ENCODE results near the gene FUT2. TPM values are rescaled to one million over a fixed set of nuclear protein-coding genes. Genes with fewer than 3 reads are reported as not detected.

The FUT2 gene
- total and polyA plus RNA-seq, 2 of the 13 experiments (the other 11 are each of a cell fraction or from before 2014, with no cell fraction given) = 0.07 TPM; not detected in 1

DNA sequence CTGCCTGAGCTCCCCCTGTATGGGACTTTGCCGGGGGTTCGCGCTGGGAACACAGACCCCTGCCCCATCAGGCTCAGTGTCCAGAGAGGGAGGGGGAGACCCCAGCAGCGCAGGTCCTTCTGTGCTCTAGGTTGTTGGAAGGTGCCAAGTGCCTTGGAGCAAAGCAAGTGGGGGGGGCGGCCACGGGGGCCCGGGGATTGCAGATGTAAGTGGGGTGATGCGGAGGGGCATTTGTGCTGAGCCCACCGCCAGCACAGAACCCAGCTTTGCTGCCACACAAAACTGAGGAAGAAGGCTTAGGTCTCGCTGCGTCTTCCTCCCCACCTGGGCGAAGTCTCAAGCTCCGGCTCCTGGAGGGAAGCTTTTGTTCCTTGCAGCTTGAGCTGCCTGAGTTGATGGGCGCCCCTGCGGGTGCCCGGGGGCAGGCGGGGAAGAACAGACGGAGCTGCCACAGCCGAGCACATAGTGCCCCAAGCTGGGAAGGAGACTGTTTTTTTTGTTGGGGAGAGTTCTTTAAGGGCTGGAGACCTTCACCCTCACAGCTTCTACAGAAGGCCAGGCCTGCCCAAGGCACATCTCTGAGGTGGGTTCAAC is 21.5 kb upstream of the FUT2 start (continued):
- no peak for TF ChIP-seq MEF2D (CRISPR knock-in tag; IDR thresholded peaks at IDR 0.05)

DNA sequence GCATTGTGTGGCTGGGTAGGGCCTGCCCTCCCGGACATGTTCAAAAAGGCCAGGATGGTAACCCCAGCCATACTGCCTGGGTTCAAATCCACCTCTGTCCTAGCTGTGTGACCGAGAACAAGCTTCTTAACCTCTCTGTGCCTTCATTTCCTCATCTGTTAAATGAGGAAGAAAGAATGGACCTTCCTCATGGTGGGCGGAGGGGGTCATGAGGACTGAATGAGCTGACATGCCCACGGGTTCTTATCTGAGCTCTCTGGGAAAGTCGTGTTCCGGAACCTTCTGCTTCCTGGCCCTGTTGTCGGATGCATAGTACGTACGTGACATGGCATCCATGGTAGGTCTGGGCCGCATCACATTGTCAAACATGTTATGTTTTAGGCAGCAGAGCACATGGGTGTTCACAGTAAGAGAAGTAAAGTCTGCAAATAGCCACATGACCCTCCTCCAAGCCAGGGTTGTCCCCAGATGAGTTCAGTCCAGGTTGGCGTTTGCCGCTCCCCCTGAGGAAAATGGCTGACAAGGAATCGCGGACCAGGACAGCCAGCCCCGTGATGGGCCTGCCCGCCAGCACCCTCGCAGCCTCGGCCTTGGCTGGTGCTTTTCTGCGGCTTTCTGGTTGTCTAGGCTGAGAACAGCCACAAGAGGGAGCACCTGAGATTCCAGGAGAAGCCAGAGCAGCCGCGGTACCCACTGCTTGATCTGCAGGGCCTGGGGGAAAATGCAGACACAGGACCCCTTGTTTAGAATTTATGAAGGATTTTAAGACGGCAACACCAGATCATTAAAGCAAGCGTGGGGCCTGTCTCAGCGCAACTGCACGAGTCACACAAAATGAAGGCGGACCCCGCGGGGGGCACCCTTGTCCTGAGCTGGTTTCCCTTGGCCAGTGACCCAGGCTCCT is 20.6 kb upstream of the FUT2 start:
- BruUV-seq (replicated peaks) = no TSS peak
- TF ChIP-seq ZSCAN29 (CRISPR knock-in tag; conservative IDR thresholded peaks at IDR 0.05) (no peak), AGO1 (IDR thresholded peaks at IDR 0.05; ENCODE audit: low read depth, low read length, poor library complexity, severe bottlenecking) (no peak), ZNF337 (CRISPR knock-in tag; IDR thresholded peaks at IDR 0.05; ENCODE audit: borderline replicate concordance, low read depth) (no peak), PHB2 (IDR thresholded peaks at IDR 0.05; ENCODE audit: partially characterized antibody) (no peak), ZNF883 (CRISPR knock-in tag; IDR thresholded peaks at IDR 0.05; ENCODE audit: not compliant biosample characterization) (no peak), ZMAT3 (CRISPR knock-in tag; conservative IDR thresholded peaks at IDR 0.05) (no peak), SP140L (CRISPR knock-in tag; IDR thresholded peaks at IDR 0.05; ENCODE audit: borderline replicate concordance) (no peak), NFIB (CRISPR knock-in tag; IDR thresholded peaks at IDR 0.05; ENCODE audit: borderline replicate concordance) (no peak), ARID4A (CRISPR knock-in tag; IDR thresholded peaks at IDR 0.05; ENCODE audit: borderline replicate concordance) (no peak)
- TF ChIP-seq, protein P1, sequence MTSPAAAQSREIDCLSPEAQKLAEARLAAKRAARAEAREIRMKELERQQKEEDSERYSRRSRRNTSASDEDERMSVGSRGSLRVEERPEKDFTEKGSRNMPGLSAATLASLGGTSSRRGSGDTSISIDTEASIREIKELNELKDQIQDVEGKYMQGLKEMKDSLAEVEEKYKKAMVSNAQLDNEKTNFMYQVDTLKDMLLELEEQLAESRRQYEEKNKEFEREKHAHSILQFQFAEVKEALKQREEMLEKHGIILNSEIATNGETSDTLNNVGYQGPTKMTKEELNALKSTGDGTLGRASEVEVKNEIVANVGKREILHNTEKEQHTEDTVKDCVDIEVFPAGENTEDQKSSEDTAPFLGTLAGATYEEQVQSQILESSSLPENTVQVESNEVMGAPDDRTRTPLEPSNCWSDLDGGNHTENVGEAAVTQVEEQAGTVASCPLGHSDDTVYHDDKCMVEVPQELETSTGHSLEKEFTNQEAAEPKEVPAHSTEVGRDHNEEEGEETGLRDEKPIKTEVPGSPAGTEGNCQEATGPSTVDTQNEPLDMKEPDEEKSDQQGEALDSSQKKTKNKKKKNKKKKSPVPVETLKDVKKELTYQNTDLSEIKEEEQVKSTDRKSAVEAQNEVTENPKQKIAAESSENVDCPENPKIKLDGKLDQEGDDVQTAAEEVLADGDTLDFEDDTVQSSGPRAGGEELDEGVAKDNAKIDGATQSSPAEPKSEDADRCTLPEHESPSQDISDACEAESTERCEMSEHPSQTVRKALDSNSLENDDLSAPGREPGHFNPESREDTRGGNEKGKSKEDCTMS (CRISPR knock-in tag; conservative IDR thresholded peaks at IDR 0.05) = no peak

More for the DNA sequence above, 20.6 kb upstream of the FUT2 start:
- peak; percentile 75 for ATAC-seq
- FAIRE-seq = peak; percentile 63
- intact Hi-C loops (cut with micrococcal nuclease; ENCODE audit: unreplicated experiment) = loop anchor here (1.0 to 5.0 kb wide), 3 partner anchors 37 to 109 kb away; no protein-coding TSS in a partner anchor
- Histone ChIP-seq H3K4me1 (ENCODE audit: insufficient read depth, low read length) (peaks cover 25% of the 10 kb centered on the region), H3K4me3 (replicated peaks in 1 of 3; ENCODE audit: insufficient read depth in 1 of 3, low read depth in 2 of 3, low read length in 3 of 3) (no peak overlapping the region; a peak in 1 of 6 replicates), H3K36me3 (replicated peaks in 1 of 2; ENCODE audit: control insufficient read depth in 1 of 2, insufficient read depth in 2 of 2, low read length in 2 of 2) (no peaks in the 10 kb centered on the region), H3K27me3 (ENCODE audit: control insufficient read depth in 1 of 2, insufficient read depth in 2 of 2, low read length in 2 of 2) (peaks cover 4 to 22% of the 10 kb centered on the region in 2 experiments; a peak in 4 of 5 replicates), H3K27ac (ENCODE audit: extremely low read length, insufficient read depth, low read length) (no peak overlapping the region), H3K9ac (ENCODE audit: insufficient read depth, low read depth, low read length) (no peak overlapping the region), H3K9me3 (ENCODE audit: low read length) (no peaks in the 10 kb centered on the region), H2AFZ (ENCODE audit: low read length) (no peak overlapping the region), H4K20me1 (ENCODE audit: insufficient read depth, low read length) (no peaks in the 10 kb centered on the region), H3K4me2 (ENCODE audit: low read depth, low read length) (peak overlapping the region; percentile 60), H3K79me2 (ENCODE audit: insufficient read depth, low read length) (no peaks in the 10 kb centered on the region)
- ChIA-PET POLR2A (interaction anchor here (0.5 to 1.0 kb wide), 4 partner anchors 37 to 94 kb away, joined by 3 to 5 read pairs (median 4); no protein-coding TSS in a partner anchor), CTCF (ENCODE audit: low intra/inter-chr PET ratio, low total read pairs) (interaction anchor here (0.9 to 2.0 kb wide), 3 partner anchors 29 to 113 kb away, joined by 4 to 18 read pairs (median 7); partner anchors contain the start of gene CA11)
- peak; percentile 77 for DNase-seq (ENCODE audit: low spot score)
- in situ Hi-C loops (cut with HindIII; ENCODE audit: extremely low pct_ligation_motif_present, low pct_unique_long_range_greater_than_20kb) = loop anchor here (10.0 kb wide), 2 partner anchors 110 to 160 kb away; partner anchors contain the start of gene HSD17B14
- WGBS (ENCODE audit: low lambda C conversion rate) = 28% methylated on average over 15 of the region's 28 CpGs
